ENCODE data around the gene RASA3. TPM values are rescaled to one million over a fixed set of nuclear protein-coding genes. Genes with fewer than 3 reads are reported as not detected.

RASA3 gene
- total RNA-seq, 1 experiment from 2014 or later, result 0.26 TPM

DNA sequence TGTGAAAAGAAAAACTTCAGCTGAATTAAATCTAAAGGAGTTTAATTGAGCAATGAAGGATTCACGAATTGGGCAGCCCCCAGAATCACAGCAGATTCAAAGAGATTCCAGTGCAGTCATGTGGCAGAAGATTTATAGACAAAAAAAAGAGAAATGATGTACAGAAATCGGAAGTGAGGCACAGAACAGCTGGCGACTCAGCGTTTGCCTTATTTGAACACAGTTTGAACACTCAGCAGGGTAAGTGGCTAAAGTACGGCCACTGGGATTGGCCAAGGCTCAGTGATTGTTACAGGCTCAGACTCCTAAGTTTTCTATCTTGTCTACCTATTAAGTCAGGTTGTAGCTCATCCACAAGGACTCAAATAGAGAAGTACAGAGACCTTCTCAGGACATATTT lies 35.0 kb upstream of the RASA3 start:
- no peak for DNase-seq
- no TSS peak for BruUV-seq (replicated peaks)
- CTCF ChIA-PET, result no interaction called here
- H3K36me3 Mint-ChIP-seq (ENCODE audit: insufficient read depth, unreplicated experiment), result no peaks in the 10 kb centered on the region
- TF ChIP-seq CTCF (IDR thresholded peaks at IDR 0.05; ENCODE audit: unreplicated experiment), result no peak
- H3K27me3 Mint-ChIP-seq (ENCODE audit: unreplicated experiment), result no peaks in the 10 kb centered on the region
- H3K4me3 Mint-ChIP-seq (ENCODE audit: low read depth, unreplicated experiment), result no peak overlapping the region
- no peaks in the 10 kb centered on the region for H3K4me1 Mint-ChIP-seq (ENCODE audit: low read depth, unreplicated experiment)
- intact Hi-C loops (cut with micrococcal nuclease; ENCODE audit: unreplicated experiment), result no loop called here
- no peak overlapping the region for H3K27ac Mint-ChIP-seq (ENCODE audit: unreplicated experiment)
- no peaks in the 10 kb centered on the region for H3K9me3 Mint-ChIP-seq (ENCODE audit: low read depth, unreplicated experiment)

- no peaks in the 10 kb centered on the region for H3K9me3 Mint-ChIP-seq (ENCODE audit: low read depth, unreplicated experiment)
- no peak for DNase-seq
- H3K4me1 Mint-ChIP-seq (ENCODE audit: low read depth, unreplicated experiment), result no peaks in the 10 kb centered on the region
- no TSS peak for BruUV-seq (replicated peaks)
- TF ChIP-seq CTCF (IDR thresholded peaks at IDR 0.05; ENCODE audit: unreplicated experiment), result no peak
- intact Hi-C loops (cut with micrococcal nuclease; ENCODE audit: unreplicated experiment), result no loop called here
- H3K27ac Mint-ChIP-seq (ENCODE audit: unreplicated experiment), result no peak overlapping the region
- CTCF ChIA-PET, result no interaction called here
- H3K36me3 Mint-ChIP-seq (ENCODE audit: insufficient read depth, unreplicated experiment), result no peaks in the 10 kb centered on the region
- H3K4me3 Mint-ChIP-seq (ENCODE audit: low read depth, unreplicated experiment), result no peak overlapping the region
- H3K27me3 Mint-ChIP-seq (ENCODE audit: unreplicated experiment), result no peaks in the 10 kb centered on the region
These were observed 34.1 kb upstream of the RASA3 start for GRCh38 chr13:114166381-114167131.

DNA sequence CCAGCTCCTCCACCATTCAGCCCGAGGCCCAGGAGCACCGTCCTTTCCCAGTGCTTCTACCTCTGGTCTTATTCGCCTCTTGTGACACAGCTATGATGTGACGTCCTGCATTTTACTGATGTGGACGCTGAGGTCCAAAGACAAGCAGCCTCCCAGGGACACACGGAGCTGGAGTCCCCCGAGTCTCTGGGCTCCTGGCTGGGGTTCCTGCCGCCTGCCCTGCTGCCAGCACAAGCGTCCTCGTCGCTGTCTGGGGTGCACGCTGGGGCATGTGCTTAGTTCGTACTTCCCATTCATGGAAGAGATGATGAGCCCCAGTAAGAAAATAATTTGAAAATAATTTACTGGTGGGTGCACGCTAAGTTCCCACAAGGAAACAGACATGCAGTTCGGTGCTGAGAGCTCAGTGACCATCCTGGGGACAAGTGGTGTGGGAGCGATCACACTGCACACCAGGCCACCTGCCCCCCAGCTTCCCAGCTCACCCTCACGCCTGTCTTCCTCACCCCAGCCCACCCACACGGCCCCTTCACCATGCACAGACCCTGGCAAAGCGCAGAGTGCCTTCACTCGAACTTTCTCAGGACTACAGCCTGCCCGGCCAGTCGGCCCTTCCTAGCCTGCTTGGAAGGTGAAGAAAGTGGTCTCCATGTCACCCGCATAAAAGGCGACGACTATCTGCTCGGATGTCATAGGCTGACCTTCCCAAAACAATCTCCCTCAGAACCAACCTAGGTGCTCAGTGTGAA lies 32.4 kb upstream of the RASA3 start:
- Mint-ChIP-seq H3K27ac (ENCODE audit: unreplicated experiment) (no peak overlapping the region), H3K27me3 (ENCODE audit: unreplicated experiment) (no peaks in the 10 kb centered on the region), H3K9me3 (ENCODE audit: low read depth, unreplicated experiment) (no peaks in the 10 kb centered on the region), H3K4me3 (ENCODE audit: low read depth, unreplicated experiment) (no peak overlapping the region), H3K36me3 (ENCODE audit: insufficient read depth, unreplicated experiment) (no peaks in the 10 kb centered on the region), H3K4me1 (ENCODE audit: low read depth, unreplicated experiment) (no peaks in the 10 kb centered on the region)
- BruUV-seq (replicated peaks), result no TSS peak
- TF ChIP-seq CTCF (IDR thresholded peaks at IDR 0.05; ENCODE audit: unreplicated experiment), result no peak
- DNase-seq, result no peak
- intact Hi-C loops (cut with micrococcal nuclease; ENCODE audit: unreplicated experiment), result no loop called here
- CTCF ChIA-PET, result no interaction called here

GRCh38 chr13:114164053-114164452 lies 31.6 kb upstream of the RASA3 start:
- CTCF ChIA-PET, result no interaction called here
- no peaks in the 10 kb centered on the region for H3K27me3 Mint-ChIP-seq (ENCODE audit: unreplicated experiment)
- H3K4me1 Mint-ChIP-seq (ENCODE audit: low read depth, unreplicated experiment), result no peaks in the 10 kb centered on the region

More at GRCh38 chr13:114164053-114164452, 31.6 kb upstream of the RASA3 start:
- no TSS peak for BruUV-seq (replicated peaks)
- Mint-ChIP-seq H3K9me3 (ENCODE audit: low read depth, unreplicated experiment) (no peaks in the 10 kb centered on the region), H3K4me3 (ENCODE audit: low read depth, unreplicated experiment) (no peak overlapping the region), H3K27ac (ENCODE audit: unreplicated experiment) (no peak overlapping the region), H3K36me3 (ENCODE audit: insufficient read depth, unreplicated experiment) (no peaks in the 10 kb centered on the region)
- no peak for TF ChIP-seq CTCF (IDR thresholded peaks at IDR 0.05; ENCODE audit: unreplicated experiment)
- intact Hi-C loops (cut with micrococcal nuclease; ENCODE audit: unreplicated experiment), result no loop called here
- DNase-seq, result no peak
